GM12878 (cell line): Measurements from ENCODE around the gene CELF2. TPM values are rescaled to one million over a fixed set of nuclear protein-coding genes. Genes with fewer than 3 reads are reported as not detected.

ENCODE experiments used
- ATAC-seq: fragments of 200-7000 bp; cut with Tn5 transposase; 3 replicates; pipeline ENCODE4 v1.9.1; 2020; ENCODE audit warnings: mild to moderate bottlenecking, moderate library complexity
- BruUV-seq: library from RNA; stranded (reverse); fragments of 400-500 nt; replicated peaks from 2 replicates; lab custom pipeline; 2021; lab: Mats Ljungman, UMichigan
- CTCF ChIA-PET: fragments of 300-600 bp; sonication (Branson Sonifier 250); formaldehyde crosslinking; extraction: SDS; loops from one replicate; lab custom pipeline; 2021; ENCODE audit warnings: inconsistent platforms; lab: Yijun Ruan, JAX
- POLR2A ChIA-PET: fragments of 350-600 bp; formaldehyde crosslinking; extraction: SDS; loops from one replicate; lab custom pipeline; 2021; ENCODE audit warnings: inconsistent platforms; lab: Charles Lee
- RAD21 ChIA-PET: fragments of 300-600 bp; sonication (Branson Sonifier 250); formaldehyde crosslinking; loops from one replicate; lab custom pipeline; 2023; ENCODE audit warnings: antibody characterized with exemption; ENCODE audit not compliant: unreplicated experiment; lab: Charles Lee
- SMC1A ChIA-PET: fragments of 300-600 bp; sonication (Branson Sonifier 250); formaldehyde crosslinking; loops from one replicate; lab custom pipeline; 2023; ENCODE audit not compliant: unreplicated experiment, uncharacterized antibody; lab: Charles Lee
- DNase-seq: peaks from one replicate; pipeline ENCODE4 v3.0.0-alpha.2; 2011; ENCODE audit warnings: low read depth, low spot score
- FAIRE-seq: peaks from 3 replicates; lab custom pipeline; 2011; peaks lifted over from hg19 to GRCh38; lab: Jason Lieb, UNC
- H2AFZ ChIP-seq: 2 replicates; pipeline ENCODE4 v1.6.0; 2011; ENCODE audit warnings: low read depth, low read length, control low read depth; ENCODE audit not compliant: control insufficient read depth
- H3K27ac ChIP-seq: 2 replicates; pipeline ENCODE4 v1.5.1; 2011; ENCODE audit warnings: control low read depth; ENCODE audit not compliant: control insufficient read depth, insufficient read depth
- H3K27me3 ChIP-seq, 2 experiments: replicated peaks in 1 of 2; 2 replicates each; pipeline versions ENCODE4 v1.6.0 to v1.6.1; 2011; ENCODE audit warnings: low read length in 1 of 2; ENCODE audit not compliant: control insufficient read depth in 2 of 2, insufficient read depth in 2 of 2
- H3K36me3 ChIP-seq, 2 experiments: 2 replicates each; pipeline ENCODE4 v1.5.1; 2011; ENCODE audit warnings: low read length in 1 of 2; ENCODE audit not compliant: control insufficient read depth in 2 of 2, insufficient read depth in 2 of 2
- H3K4me1 ChIP-seq: 2 replicates; pipeline ENCODE4 v1.6.1; 2011; ENCODE audit warnings: mild to moderate bottlenecking, low read length, moderate library complexity, mixed read lengths; ENCODE audit not compliant: control insufficient read depth, insufficient read depth
- H3K4me2 ChIP-seq: 2 replicates; pipeline ENCODE4 v1.6.0; 2011; ENCODE audit warnings: control low read depth; ENCODE audit not compliant: control insufficient read depth, insufficient read depth
- H3K4me3 ChIP-seq: fragments of 200-600 bp; sonication (generic); 2 replicates; pipeline ENCODE4 v1.5.1; 2016
- H3K79me2 ChIP-seq: 2 replicates; pipeline ENCODE4 v1.6.0; 2011; ENCODE audit warnings: low read length; ENCODE audit not compliant: control insufficient read depth, insufficient read depth
- H3K9ac ChIP-seq: 2 replicates; pipeline ENCODE4 v1.8.0; 2011; ENCODE audit warnings: low read length, control low read depth, mixed read lengths; ENCODE audit not compliant: control insufficient read depth, insufficient read depth
- H3K9me3 ChIP-seq: replicated peaks from 3 replicates; pipeline ENCODE4 v1.5.1; 2011; ENCODE audit warnings: mild to moderate bottlenecking, low read length; ENCODE audit not compliant: control insufficient read depth, insufficient read depth
- H4K20me1 ChIP-seq: 2 replicates; pipeline ENCODE4 v1.6.0; 2011; ENCODE audit not compliant: control insufficient read depth, insufficient read depth
- CHD1 ChIP-seq: IDR thresholded peaks from 2 replicates; pipeline ENCODE4 v1.6.1; 2012; ENCODE audit warnings: low read depth, low read length, improper control_type of control experiment
- NFYA ChIP-seq: IDR thresholded peaks from 2 replicates; pipeline ENCODE4 v1.6.1; 2011; ENCODE audit warnings: low read depth, mild to moderate bottlenecking, low read length, improper control_type of control experiment, borderline replicate concordance
- POU2F2 ChIP-seq: IDR thresholded peaks from 3 replicates; pipeline ENCODE4 v1.6.1; 2011; ENCODE audit warnings: low read depth, mild to moderate bottlenecking, low read length, borderline replicate concordance
- WGBS: methylation state at CpG from one replicate; pipeline ENCODE4 v1.1.6; 2016; ENCODE audit warnings: low lambda C conversion rate; ENCODE audit not compliant: insufficient replicate concordance, insufficient coverage; ENCODE audit errors: missing lambda C conversion rate; 5-methylcytosine and 5-hydroxymethylcytosine counted together
- in situ Hi-C: fragments of 300-500 bp; cut with MboI; formaldehyde crosslinking; loops from 9 replicates; pipeline ENCODE4 v1.14.3; 2018; ENCODE audit warnings: mixed read lengths
- intact Hi-C: fragments of 100-400 bp; cut with micrococcal nuclease; formaldehyde crosslinking; loops from one replicate; pipeline ENCODE4 v1.14.2; 2022; ENCODE audit not compliant: unreplicated experiment
- polyA plus RNA-seq, 11 experiments: library from polyadenylated mRNA; depleted of rRNA in 4 of 11; unstranded in 6 of 11; stranded (reverse) in 5 of 11; fragments of >200 nt; fragmentation: Nextera tagmentation in 4 of 11; fragmentation: Illumina TruSeq in 1 of 11; extraction: Ambion mirVana in 4 of 11; extraction: Trizol in 1 of 11; gene quantifications; 1 replicate in 1 of 11; 2 replicates in 10 of 11; pipeline versions ENCODE4 v1.2.1 to v1.2.3, GENCODE V29; 2011 to 2016; ENCODE audit warnings: inconsistent platforms in 2 of 11, missing spikeins in 2 of 11, low read depth in 1 of 11
- total RNA-seq, 4 experiments: library from RNA; depleted of rRNA in 3 of 4; stranded (reverse); fragments of >200 nt in 3 of 4; fragmentation: Illumina TruSeq in 1 of 4; extraction: Trizol in 1 of 4; gene quantifications; 2 replicates each; pipeline versions ENCODE4 v1.2.1 to v1.2.3, GENCODE V29; 2013 to 2021

CELF2 gene
- total and polyA plus RNA-seq, 10 of the 15 experiments (the other 5 are each of a cell fraction or from before 2014, with no cell fraction given) = 20.8 to 129 (median 86.3) TPM

DNA sequence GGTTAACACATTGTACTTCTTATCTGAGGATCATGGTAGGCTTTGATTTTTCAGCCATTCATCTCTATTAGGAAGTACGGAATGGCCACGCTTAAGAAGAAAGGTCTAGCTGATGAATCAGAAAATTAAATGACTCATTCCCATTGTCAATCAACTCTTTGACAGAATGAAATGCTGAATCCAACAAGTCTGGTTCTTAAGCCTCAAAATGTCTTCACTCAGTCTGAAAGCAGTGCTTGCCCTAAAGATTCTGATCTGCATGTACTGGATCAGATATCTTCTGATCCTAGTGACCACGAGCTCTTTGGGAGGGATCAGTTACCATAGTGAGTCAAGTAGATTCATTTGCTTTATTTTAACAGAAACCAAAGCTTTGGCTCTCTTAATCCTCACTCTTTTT is 5.7 kb upstream of the CELF2 start:
- TF ChIP-seq POU2F2 = no peak
- Histone ChIP-seq H3K4me2 (no peak overlapping the region), H3K79me2 (no peaks in the 10 kb centered on the region), H3K9me3 (no peaks in the 10 kb centered on the region), H3K4me1 (no peaks in the 10 kb centered on the region), H3K9ac (no peak overlapping the region), H3K27ac (no peak overlapping the region), H4K20me1 (no peaks in the 10 kb centered on the region), H3K36me3 (no peaks in the 10 kb centered on the region), H3K4me3 (no peak overlapping the region), H3K27me3 (peaks cover 0 to 9% of the 10 kb centered on the region in 2 experiments; a peak in 3 of 4 replicates), H2AFZ (no peak overlapping the region)
- in situ Hi-C loops (no loop called here), intact Hi-C loops (loop anchor here (10.0 kb wide), 1 partner anchor 263 kb away; no protein-coding TSS in a partner anchor)
- no peak for FAIRE-seq
- DNase-seq = no peak
- CTCF ChIA-PET = interaction anchor here (0.8 to 1.2 kb wide), 2 partner anchors 22 to 100 kb away, joined by 3 read pairs; no protein-coding TSS in a partner anchor
- POLR2A ChIA-PET = no interaction called here
- RAD21 ChIA-PET = no interaction called here
- 34% methylated on average over 3 of the region's 3 CpGs for WGBS
- SMC1A ChIA-PET = interaction anchor here (0.6 to 1.0 kb wide), 4 partner anchors 8 to 649 kb away, joined by 3 to 4 read pairs (median 3); no protein-coding TSS in a partner anchor
- no TSS peak for BruUV-seq
- ATAC-seq = no peak

DNA sequence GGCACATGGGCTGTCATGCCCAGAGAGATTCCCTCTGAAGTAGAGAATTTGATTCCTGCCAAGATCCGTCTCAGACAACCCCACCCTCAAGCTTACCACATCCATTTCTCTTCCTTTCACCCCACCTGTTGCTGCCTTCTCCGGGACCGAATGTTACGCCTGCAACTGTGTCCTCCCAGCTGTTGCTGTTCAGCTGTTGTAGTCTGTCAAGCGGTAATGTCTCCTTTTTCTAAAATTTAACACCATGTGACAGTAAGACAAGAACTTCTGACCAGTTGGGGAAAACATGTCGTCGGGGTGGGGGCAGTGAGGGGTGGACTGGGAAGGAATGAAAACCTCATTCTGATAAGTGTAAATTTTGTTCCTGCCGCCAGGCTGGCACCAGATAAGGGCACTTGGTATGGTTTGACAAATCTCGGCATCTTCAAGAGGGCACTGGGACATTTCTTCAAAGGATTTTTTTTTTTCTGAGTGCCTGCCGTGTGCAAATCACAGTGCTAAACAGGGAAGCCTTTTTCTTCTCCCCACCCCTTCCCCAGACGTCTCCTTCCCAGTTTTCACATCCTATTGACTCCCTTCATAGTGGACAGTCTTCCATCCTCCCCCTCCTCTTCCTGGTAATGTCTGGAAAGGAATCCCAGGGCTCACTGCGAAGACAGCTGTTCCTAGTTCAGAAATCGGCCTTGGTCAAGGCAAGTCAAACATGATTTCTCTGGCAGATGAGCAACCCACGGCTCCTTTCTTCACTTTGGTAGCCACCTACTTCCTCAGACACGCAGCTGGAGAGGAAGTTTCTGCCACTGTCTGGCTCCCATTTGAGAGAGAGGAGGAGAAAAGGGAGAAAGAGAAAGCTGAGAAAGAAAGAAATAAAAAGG is 5.0 kb upstream of the CELF2 start:
- RAD21 ChIA-PET = no interaction called here

More for the DNA sequence above, 5.0 kb upstream of the CELF2 start:
- H2AFZ ChIP-seq = no peak overlapping the region
- no peaks in the 10 kb centered on the region for H3K4me1 ChIP-seq
- 39% methylated on average over 14 of the region's 15 CpGs for WGBS
- no peak overlapping the region for H3K4me3 ChIP-seq
- intact Hi-C loops = loop anchor here (10.0 kb wide), 1 partner anchor 262 kb away; no protein-coding TSS in a partner anchor
- in situ Hi-C loops = no loop called here
- POLR2A ChIA-PET = no interaction called here
- H3K9ac ChIP-seq = no peak overlapping the region
- BruUV-seq = no TSS peak
- DNase-seq (no peak), FAIRE-seq (no peak), ATAC-seq (no peak)
- H3K27ac ChIP-seq = no peak overlapping the region
- peaks cover 2 to 12% of the 10 kb centered on the region in 2 experiments for H3K27me3 ChIP-seq
- SMC1A ChIA-PET = interaction anchor here (0.9 to 1.0 kb wide), 2 partner anchors 11 to 84 kb away, joined by 3 read pairs; no protein-coding TSS in a partner anchor
- H3K36me3 ChIP-seq = no peaks in the 10 kb centered on the region
- no peak overlapping the region for H3K4me2 ChIP-seq
- CTCF ChIA-PET = interaction anchor here (0.8 kb wide), 1 partner anchor 100 kb away, joined by 3 read pairs; no protein-coding TSS in a partner anchor
- no peaks in the 10 kb centered on the region for H3K79me2 ChIP-seq
- no peaks in the 10 kb centered on the region for H3K9me3 ChIP-seq
- TF ChIP-seq NFYA (no peak), CHD1 (no peak)
- H4K20me1 ChIP-seq = no peaks in the 10 kb centered on the region
